T-helper 9 cell (primary cell): ENCODE data around the gene EFCAB6.

Source experiments
- DNase-seq: peaks from one replicate; pipeline ENCODE4 v3.0.0-alpha.2; 2020

Gene EFCAB6

DNA sequence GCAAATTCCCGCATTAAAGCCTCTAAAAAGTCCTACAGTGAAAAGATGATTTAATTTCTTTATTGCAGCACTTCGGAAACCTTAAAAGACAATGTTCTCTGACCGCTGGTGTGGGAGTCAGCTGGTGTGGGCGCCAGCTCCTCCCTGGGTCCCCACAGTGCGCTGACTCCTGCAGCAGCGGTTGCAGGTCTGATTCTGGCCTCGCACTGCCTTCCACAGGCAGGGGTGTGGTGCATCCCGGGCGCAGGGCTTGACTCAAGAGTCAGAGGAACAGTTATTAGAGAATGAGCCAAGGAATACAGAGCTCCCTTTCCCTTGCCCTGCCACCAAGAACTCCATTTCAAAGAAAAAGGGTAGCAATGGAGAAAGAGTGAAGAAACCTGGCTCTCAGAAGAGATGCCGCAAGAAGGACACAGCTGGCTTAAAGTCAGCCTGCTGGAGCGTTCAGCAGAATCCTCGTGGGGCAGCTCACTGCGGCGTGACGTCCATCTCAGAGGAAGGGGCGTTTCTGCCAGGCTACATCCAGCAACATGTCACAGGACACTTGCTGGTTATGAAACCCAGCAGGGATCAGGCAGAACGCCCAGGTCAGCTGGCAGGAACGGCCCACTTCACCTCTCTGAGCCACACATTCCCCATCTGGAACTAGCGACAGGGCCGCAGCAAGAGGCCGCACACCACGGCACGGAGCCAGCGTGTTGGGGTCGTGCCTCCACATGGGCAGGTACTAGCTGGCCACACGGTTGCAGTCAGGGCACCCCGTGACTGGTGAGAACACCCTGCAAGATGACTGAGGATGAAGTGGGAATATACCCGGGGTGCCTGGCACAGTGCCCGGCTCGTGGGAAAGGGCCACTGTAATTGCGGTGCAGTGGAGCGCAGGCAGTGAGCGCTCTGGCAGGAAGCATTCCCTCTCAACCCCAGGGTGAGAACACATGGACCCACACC is 18.1 kb upstream of the EFCAB6 start:
- no peak for DNase-seq

DNA sequence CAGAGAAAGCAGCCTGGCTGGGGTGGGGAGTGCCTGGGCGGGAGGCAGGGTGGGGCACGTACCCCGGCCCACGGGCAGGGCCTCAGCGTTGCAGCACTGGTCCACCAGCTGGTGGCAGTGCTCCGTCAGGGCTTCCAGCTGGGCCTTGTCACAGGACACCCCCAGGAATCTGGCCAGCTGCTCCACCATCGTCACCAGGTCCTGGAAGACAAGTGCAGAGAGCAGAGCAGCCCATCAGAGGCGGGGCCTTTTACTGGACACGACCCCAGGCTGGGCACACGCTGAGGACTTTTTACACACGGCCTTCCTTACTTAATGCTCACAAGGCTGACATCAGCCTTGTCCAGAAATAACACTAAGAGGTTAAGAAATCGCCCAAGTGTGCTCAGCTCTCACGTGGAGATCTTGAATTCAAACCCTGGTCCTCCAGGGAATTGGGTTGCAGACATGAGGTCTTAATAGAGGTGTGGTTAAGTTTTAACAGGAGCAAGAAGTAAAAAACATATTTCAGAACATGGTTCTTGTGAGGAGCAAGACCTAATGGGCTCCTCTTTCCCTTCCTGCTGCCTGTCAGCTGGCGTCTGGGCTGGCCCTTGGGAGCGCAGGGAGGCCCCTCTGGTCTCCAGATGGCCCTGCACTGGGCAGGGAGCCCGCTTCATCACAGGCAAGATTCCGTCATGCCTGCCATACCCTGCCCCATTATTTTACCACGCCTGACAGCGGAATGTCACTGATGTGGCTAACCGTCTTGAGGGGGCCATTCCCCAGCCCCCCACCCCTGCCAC is 17.1 kb upstream of the EFCAB6 start:
- DNase-seq = no peak

DNA sequence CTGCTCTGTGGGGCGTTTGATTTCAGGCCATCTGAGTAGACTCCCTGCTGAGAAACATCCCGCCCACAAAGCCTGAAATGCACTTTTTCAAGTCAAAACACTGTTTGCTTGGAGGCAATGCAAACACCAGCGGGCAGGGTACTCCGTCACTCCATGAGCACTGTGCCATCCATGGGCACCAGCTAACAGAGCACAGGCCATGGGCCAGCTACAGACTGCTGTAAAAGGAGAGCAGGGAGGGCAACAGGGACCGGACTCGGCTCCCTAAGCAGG is 16.6 kb upstream of the EFCAB6 start:
- no peak for DNase-seq

DNA sequence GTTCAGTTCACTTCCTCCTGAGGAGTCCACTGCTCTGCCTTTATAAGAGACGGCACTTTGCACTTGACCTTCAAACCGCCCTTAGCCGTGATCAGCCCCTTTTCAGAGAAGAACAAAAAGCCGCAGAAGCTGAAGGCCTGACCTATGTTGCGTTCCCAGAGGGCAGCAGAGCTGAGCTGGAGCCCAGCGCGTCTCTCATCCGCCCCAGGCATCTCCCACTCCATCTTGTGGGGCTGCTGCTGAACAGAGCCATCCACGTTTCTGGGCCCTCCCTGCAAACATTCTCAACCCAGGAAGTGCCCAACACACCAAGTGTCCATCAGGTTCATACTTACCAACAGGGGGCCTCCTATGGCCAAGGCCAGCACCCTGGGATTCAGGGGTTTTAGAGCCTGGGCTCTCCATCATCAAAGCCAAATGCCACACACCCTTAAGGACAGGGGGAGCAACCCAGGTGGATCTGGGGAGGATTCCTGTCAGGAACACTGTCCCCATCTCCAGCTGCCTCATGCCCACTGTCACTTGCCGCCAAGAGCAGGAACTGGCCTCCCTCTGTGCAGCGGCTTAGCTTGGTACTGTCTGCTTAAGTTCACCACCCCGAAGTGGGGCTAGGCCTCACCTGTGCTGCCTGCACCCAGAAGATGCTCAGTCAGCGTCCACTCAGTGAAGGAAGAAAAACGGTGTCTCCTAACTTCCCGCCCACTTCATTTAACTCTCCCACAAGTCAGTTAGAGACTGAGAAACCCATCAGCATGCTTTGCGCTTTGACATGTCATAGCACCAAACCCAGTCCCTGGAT is 16.0 kb upstream of the EFCAB6 start:
- no peak for DNase-seq

DNA sequence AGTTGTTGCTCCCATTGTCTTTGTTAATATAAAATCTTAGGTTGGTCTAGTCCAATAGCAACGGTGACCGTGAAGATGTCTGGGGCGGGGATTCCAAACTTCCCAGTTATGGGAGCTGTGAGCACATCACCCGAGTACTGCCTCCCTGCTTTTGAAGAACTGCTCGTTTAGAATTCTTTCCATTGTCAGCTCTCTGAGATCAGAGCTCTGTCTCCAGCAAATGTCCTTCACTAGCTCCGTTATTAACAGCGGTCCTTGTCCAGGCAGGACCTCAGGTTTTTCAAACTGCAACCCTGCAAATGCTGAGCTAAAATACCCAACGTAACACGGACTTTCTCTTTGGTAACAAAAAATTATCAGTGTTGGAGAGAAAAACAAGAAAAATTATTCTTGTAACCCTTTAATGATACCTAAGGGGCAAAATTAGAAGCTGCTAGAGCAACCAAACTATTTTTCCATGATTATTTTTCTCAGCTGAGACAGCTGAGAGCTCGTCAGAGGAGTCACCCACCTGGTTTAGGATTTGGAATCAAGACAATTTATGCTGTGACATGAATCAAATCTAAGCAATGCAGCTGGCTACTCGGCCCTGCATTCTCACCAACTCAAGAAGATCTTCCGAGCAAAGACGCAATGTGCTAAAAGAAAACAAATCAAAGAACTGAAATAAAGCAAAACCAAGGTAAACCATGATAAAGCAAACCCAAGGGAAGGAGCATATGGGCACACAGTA is 15.1 kb upstream of the EFCAB6 start:
- DNase-seq = no peak

DNA sequence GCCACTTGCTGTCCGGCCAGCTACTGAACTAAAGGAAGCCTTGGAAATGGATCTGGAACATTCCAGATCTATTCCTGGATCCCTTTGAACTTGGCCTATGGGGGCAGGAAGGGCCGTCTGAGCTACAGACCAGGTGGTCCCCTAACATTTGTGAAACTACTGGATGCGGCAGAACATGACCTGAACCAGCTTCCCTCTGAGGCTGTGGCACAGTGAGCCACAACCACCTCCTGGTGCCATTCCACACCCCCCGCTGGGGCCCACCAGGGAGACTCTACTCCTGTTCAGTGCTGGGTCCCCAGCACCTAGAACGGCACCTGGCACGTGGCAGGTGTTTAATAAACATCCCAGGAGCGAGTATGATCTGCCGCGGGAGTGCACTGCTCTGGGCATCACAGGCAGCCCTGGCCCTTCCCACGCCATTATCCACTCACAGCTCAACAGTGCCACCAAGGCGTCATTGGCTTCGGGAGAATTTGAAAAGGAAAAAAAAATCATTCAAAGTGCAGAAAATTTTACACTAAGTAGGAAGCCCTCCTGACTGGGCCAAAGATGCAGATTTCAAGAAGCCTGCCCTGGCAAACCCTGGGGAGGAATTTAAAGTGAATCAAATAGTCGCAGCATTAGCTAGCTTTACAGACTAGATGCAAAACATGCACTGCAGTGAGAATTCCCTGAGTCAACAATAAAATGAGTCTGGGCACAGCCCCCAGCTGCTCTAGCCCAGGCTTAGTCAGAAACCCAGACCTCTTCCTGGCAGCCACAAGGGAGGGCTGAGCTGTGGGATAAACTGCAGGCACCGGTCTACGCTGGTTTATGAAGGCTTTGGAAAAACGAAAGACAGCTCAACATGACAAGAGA is 14.3 kb upstream of the EFCAB6 start:
- DNase-seq = no peak

DNA sequence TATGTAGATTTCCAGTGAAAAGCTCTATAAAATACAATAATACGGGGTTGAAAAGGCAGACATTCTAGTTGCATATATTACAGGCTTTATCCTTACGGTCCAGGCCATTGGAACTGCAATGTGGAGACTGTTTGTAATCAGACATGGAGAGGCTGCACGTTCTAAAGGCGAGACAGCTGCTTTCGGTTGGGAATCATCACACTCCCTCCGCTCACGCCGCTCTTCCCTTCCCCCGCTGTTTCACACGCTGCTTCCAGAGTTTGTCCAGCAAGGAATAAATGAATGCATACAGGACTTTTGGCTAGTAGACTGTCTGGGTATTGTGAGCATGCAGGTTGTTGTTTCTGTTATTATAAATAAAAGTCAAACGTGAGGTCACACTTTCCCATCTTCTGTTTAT is 13.5 kb upstream of the EFCAB6 start:
- no peak for DNase-seq

DNA sequence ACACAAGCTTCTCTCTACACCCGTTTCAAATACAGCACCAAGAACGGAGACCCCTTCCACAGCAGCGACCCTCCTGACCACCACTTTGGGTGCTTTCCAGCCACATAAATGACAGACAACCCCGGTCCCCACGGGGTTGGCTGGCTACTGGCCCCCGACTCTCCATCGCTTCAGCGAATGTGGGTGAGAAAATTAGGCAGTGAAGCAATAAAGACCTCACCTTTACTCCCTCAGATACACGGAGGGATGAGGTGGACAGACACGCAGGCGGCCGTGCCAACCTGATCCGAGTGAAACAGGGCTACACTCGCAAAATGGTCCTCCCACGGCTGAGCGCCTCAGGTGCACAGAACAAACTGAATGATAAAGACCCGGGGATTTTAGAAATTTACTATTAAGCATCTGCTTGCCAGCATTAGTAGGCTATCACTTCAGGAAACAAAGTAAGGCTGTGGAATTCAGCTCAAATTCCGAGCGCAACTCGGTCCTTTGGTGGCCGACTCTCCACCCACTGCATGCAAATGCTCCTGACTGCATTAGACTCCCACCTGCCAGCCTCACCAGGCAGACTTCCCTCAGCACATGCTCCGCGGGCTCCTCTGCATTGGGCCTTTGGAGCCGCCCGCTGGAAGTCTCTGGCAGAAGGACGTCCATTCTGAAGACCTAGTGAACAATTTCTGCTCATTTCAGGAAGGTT is 12.8 kb upstream of the EFCAB6 start:
- no peak for DNase-seq

DNA sequence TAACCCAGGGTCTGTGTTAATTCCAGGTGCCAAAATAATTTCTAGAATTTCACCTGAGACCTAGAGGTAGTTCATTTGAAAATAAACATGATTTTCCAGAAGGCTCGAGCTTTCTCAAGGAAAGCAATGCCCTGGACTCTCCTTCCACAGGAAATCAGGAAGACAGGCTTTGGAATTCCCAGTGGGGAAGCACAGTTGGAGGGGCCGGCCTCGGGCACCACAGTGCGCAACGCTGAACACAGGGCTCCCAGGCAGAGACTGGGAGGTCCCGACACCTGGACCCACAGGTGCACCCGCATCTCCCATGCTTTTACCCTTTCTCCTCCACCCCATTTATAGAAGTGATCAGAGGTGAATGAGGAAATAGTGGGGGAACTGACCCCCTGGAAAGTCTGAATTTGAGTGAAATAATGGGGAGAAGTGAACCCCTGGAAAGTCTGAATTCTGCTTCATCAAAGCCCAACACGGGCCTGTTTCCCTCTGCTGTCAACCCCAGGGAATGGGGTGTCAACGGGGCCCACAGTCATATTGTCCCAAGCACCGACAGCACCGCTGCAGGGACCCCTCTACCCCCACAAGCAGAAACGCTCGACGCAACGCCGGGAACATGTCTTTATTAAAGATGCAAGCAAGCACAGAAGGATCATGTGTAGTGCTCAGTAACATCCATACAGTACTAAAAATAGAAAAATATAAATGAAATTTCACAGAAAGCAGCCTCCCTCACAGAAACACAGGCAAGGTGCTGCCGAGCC is 12.0 kb upstream of the EFCAB6 start:
- no peak for DNase-seq

DNA sequence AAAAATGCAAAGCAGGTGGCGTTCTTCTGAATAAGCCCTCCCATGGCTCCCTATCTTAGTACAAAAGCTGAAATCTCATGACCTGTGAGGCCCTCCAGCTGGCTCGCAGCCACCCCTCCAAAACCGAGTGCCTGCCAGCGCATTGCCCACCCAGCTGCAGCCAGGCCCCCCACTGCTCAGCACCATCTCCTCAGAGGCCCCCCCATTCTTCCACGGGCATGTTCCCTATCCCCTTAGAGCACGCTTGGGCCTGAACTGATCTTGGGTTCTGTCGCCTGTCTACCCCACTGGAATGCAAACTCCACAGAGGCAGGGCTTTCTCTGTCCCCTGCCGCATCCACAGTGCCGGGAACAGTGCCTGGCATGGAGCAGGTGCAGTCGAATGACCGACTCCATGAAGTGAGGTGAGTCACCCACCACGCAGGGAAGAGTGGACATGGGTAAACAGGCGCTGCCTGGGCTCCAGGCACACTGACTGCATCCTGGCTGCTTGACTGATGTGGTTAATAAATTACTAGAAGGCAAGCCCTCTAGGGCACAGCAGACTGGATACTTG is 11.3 kb upstream of the EFCAB6 start:
- no peak for DNase-seq

DNA sequence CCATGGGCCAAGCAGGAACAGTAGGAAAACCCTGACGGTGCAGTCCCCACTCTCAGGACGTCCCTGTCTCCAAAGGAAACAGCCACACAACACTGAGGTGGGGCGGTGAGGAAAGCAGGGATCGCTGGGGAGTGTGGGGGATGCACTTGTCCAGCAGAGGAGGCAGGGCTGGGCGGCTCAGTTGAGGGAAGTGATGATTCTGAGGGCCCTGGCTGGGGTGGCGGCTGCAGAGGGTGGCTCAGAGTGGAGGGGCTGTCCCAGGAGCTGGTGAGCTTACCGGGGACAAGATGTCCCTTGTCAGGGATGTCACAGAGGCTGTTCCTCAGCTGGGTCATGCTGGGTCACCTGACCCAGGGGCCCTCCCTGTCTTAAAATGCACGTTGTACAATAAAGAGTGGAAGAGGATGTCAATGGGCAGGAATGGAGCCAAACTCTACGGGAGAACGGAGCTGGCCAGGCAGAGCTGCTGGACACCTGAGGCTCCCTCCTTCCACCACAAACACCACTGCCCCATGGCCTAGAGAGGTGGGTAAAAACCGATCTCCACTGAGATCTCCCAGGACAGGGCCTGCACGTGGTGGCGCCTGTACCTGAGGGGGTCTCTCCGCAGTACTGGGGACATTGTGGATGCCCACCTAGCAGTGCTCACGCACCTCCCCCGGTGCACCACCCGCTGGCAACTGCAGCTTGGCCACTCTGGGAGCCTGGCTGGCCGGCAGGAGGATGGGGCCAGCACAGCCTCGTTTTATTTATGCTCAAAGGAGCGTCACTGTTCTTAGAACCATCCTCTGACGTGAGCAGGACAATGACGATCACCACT is 9.7 kb upstream of the EFCAB6 start:
- no peak for DNase-seq

DNA sequence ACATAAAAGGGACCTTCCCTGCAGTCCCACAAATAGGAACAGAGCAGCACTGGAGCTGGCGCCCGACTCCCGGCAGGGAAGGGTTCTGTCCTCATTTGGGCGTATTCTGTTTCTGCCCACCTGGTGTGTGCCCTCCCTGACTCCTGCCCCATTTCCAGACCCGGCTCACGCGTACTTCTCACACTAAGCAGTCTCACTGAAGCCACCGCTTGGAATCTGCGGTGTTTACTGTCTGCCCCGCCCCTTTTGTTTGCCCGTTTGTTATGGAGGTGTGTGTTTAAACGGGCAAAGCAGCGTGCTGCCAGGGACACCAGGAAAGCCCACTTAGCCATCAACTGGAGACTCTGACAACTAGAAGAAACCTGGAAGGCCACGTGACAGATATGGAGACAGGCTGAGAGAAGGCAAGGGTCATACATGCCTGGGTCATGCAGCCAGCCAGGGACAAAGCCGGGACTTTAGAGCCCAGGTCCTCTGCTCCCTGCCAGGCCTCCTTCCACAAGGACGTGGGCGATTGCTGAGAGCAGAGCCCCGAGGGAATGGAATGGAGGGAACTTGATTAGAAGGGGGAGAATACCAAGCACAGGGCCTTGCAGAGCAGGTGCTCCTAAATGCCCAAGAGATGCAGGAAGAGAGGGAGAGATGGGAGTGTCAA is 8.7 kb upstream of the EFCAB6 start:
- no peak for DNase-seq

DNA sequence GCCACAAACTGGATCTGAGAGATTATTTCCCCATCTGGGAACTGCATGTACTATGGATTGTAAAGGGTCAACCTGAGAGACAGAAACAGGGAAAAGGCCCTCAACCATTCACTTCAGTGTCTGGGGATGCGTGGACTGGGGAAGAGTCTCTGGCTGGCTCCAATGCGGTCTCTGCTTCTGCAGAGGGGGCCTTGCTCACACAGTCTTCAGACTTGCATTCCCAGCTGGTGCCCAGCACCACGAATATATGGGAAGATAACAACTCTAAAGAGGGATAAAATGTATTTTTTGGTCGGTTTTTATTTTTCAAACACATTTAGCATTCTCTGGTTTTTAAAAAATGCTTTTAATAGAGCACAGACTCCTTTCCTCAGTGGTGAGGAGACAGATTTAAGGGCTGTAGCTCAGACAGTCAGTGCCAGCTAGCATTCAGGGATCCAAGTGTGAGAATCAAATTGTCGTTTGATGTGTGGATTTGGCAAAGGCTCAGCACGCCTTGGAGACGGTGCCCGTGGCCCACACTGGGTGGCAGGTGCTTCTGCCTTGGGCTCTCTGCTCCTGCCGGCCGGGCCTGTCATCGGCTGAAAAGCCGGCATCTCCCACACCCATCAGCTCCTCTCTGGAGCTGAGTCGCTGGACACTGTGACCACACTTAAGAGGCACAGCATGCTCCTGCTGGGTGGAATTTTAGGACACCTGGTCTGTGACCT is 8.0 kb upstream of the EFCAB6 start:
- no peak for DNase-seq

DNA sequence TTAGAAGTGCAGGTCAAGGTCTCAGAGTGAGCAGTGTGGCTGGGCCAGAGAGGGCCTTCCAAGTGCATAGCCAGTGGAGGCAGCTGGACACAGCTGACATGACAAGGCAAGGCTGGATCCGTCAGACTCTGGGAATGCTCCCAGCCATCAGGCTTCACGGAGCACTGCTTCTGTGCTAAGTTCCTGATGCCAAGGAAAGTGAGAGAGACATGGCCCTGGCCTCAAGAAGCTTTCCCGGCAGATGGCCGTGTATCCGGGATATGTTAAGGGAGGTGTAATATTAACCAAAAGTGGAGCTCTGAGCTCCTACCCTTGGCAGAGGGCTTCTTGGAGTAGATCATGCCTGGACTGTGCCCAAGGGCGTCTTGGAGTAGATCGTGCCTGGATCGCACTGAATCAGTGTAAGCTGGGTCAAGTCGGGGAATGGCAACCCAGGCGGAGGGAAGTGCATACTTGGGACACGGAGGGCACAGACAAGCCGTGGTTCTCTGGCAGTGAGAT is 7.4 kb upstream of the EFCAB6 start:
- no peak for DNase-seq

DNA sequence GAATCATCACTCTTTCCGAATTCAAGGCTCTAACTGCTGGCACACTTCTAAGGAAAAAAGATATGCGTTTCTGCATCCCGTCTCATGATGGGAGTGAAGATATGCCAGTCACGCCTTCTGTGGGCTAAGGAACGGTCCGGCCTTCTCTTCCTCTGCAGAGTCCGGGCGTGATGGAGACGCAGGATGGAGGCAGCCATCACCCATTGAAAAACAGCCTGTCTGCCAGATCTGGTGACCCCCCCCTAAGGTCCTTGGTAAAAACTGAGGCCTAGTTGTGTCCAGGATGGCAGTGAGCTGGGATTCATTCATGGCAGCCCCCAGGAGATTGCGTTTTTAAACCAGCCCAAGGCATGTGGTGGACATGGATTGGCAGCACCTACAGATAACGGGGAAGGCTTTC is 6.9 kb upstream of the EFCAB6 start:
- DNase-seq = no peak

DNA sequence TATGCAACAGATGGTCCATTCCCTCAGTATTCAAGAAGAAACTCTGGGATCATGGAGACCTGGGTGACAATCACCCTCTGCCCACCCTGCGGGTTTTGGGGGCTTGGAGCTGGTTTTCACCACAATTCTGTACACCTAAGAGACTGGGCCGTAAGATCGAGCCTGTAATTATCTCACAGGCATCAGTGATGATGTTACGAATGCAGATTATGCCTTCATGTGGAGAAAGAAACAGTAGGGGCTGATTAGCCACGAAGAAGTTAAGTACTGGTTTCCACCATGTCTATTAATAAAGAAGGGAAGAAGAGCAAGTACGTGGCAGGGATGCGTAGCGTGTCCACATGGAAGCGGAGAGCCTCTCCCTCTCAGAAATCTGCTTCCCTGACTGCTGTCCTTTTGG is 5.3 kb upstream of the EFCAB6 start:
- DNase-seq = no peak

DNA sequence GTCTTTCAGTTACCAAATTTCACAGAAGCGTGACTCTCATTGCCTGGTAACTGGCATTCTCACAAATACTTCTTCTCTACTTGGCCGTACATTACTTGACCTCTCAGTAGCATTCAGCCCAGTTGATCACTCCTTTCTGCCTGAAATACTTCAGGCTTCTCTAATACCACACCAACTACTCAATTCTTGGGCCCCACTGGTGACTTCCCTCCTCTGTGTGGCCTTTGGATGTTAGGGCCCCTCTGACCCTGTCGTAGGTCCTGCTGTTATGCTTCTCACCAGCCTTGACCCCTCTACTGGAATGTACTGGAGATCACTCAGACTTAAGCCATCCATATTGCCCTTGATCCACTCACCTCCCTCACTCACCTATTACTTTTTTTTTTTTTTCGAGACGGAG is 2.2 kb upstream of the EFCAB6 start:
- no peak for DNase-seq

DNA sequence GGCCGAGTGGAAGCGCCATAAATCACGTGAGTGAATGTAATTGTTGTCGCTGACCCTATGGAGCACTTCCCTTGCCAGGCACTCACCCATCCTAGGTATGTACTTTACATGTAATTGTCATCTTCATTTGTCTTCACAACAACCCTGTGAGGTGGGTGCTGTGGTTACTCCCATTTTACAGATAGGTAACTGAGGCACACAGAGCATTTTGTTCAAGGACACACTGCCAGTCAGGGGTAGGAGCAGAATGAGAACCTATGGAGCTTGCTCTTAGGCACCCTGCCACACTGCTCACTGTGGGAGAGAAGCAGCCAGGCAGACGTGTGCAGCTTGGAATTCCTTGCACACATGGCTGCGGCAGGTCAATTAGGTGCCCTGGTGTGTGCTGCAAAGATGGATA is 785 bp upstream of the EFCAB6 start:
- no peak for DNase-seq
